Adrenal gland (tissue), 5 donors: Measurements from ENCODE around the gene KRT6B.

ENCODE experiments used
- CTCF ChIP-seq, 6 experiments: fragments of 450-650 bp in 4 of 6; fragments of 200-600 bp in 2 of 6; sonication (generic) in 1 of 6; IDR thresholded peaks; 1 replicate in 5 of 6; 2 replicates in 1 of 6; pipeline versions ENCODE4 v1.5.1 to v1.8.0; 2016 to 2021; ENCODE audit warnings: antibody characterized with exemption in 6 of 6, mild to moderate bottlenecking in 2 of 6, moderate library complexity in 1 of 6
- POLR2A ChIP-seq, 2 donors: fragments of 450-650 bp; IDR thresholded peaks; one replicate each; pipeline ENCODE4 v1.6.1; 2017; ENCODE audit warnings: antibody characterized with exemption in 2 of 2, mild to moderate bottlenecking in 2 of 2, moderate library complexity in 1 of 2
- donor health status: DM: no; HTN: no; CAD: no.

- no peak for TF ChIP-seq CTCF (IDR thresholded peaks at IDR 0.05)
- TF ChIP-seq POLR2A (IDR thresholded peaks at IDR 0.05), result no peak
Measured at GRCh38 chr12:52480073-52480472, 28.1 kb upstream of the KRT6B start.
